GM12891 (cell line): ENCODE results near the gene RASEF.

Experiments
- PAX5 ChIP-seq: IDR thresholded peaks from 2 replicates; pipeline ENCODE4 v1.6.1; 2011; ENCODE audit warnings: low read length, moderate library complexity, mild to moderate bottlenecking; ENCODE audit not compliant: insufficient read depth, severe bottlenecking
- POLR2A ChIP-seq: IDR thresholded peaks from 2 replicates; pipeline ENCODE4 v1.6.1; 2011; ENCODE audit warnings: low read depth, low read length, control low read depth
- POLR2AphosphoS5 ChIP-seq: IDR thresholded peaks from 2 replicates; pipeline ENCODE4 v1.6.1; 2011; ENCODE audit warnings: low read depth, low read length, control low read depth
- POU2F2 ChIP-seq: IDR thresholded peaks from 2 replicates; pipeline ENCODE4 v1.6.1; 2011; ENCODE audit warnings: low read depth, mild to moderate bottlenecking, control low read depth, low read length, moderate library complexity
- SPI1 ChIP-seq: IDR thresholded peaks from 2 replicates; pipeline ENCODE4 v1.6.1; 2011; ENCODE audit warnings: low read depth, low read length, control low read depth
- TAF1 ChIP-seq: IDR thresholded peaks from 2 replicates; pipeline ENCODE4 v1.6.1; 2011; ENCODE audit warnings: low read depth, low read length, control low read depth

GRCh38 chr9:83071626-83072025, 8.7 kb upstream of the RASEF start:
- TF ChIP-seq POLR2A (no peak), POLR2AphosphoS5 (no peak), PAX5 (no peak), TAF1 (no peak), SPI1 (no peak), POU2F2 (no peak)
